HG03064 (cell line): ENCODE measurements around the gene KCNK18.
"Not testable (repeated sequence)": the region's sequence is repeated elsewhere in the genome, so short reads cannot be mapped to it uniquely, and the experiment has no call there.

ENCODE experiments used
- ATAC-seq: cut with Tn5 transposase; IDR thresholded peaks from one replicate; pipeline ENCODE4 v1.9.1; 2021; ENCODE audit warnings: low read depth; ENCODE audit not compliant: unreplicated experiment

Gene KCNK18

GRCh38 chr10:117169480-117169879, 27.8 kb upstream of the KCNK18 start:
- ATAC-seq = no peak

DNA sequence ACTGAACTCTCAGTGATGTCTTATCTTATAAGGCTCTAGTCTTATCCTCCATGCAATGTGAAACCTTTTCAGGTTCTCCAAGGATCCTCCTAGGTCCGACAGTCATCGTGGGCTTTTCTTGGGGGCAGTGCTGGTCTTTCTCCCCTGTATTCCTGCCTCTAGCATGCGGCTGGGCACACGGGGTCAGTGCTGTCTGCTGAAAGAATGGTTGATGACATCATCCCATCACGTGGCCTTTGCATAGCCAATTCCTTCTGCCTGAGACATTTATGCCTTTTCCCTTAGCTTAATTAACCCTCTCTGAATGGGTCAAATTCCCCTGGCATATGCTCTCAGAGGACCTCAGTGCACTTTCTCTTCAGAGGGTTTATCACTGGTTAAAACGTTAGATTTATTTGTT, 27.0 kb upstream of the KCNK18 start:
- ATAC-seq = no peak

- ATAC-seq = peak; percentile 78
Observed at GRCh38 chr10:117174439-117175214, 22.7 kb upstream of the KCNK18 start.

DNA sequence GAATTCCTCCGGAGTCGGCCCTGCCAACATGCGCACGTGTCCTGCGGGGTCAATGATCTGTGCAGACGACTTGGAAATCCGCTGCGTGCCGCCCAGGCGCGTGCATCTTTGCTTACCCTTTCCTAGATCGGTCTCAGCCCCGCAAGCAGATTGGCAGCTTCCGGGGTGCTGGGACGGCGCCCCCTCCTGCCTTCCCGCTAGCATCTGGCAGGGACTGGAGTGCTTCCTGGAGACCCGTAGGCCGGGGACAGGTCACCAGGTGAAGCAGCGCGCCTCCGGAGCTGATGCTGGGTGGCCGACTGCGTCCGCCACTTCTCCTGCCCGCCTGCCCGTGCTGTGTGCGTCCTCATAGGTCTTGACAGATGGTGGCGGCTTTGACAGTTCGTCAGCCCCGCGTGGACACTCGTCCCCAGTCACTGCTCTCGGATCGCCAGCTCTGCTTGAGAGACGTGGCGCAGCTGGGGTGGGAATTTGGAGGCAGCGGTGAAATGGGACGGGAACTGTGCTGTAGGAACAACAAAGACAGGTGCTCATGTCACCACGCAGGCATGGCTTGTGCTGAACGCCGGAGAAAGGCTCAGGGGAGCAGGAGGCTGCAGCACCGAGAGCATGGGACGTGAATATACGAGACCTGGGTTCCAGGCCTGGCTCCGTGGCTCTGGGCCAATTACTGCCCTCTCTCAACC, 21.9 kb upstream of the KCNK18 start:
- peak; percentile 41 for ATAC-seq

DNA sequence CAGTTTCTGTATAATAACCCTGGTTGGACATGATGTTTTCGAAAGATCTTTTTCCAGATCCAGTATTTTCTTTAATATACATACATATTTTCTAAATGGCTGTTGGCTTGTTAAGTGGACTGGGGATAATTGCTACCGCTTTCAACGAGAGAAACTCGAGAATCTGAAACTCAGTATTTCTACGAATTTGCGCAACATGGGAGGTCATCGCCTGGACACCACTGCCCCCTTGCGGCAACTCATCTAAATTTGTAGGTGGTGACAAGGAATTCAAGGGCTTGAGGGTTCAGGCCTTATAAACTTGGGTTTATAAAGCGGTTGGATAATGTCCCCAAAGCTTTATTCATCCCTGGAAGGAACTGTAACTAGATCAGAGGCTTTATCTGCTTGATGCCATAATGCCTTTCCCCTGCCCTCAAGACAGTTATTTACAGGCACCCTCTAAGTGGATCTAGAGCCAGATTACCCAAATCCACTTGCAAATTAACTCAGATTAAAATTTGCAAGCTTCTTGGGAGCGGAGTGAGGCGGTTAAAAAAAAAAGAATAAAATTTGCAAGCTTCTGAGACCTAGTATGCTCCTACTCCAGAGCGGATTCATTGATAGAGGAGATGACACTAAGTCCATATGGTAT, 21.3 kb upstream of the KCNK18 start:
- peak; percentile 44 for ATAC-seq

- no peak for ATAC-seq
Observed at GRCh38 chr10:117178190-117178589, 19.1 kb upstream of the KCNK18 start.

DNA sequence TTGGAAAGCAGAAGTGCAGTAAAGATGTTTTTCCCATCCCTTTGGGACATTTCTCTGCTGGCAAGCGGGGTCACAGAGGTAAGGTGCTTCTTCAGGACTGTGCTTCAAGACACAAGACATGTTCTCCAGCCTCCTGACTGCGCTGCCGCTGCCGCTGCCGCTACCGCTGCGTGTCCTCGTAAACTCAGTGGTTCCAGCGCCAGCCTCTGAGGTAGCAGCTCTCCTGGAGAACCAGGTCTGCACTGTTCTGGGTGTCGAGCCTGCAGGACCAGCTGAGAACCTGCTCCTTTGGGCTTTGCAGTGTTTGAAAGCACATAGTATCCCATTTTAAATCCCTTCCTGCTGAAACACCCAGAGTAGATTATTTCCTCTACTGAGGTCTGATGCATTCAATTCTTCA, 13.0 kb upstream of the KCNK18 start:
- ATAC-seq = no peak

DNA sequence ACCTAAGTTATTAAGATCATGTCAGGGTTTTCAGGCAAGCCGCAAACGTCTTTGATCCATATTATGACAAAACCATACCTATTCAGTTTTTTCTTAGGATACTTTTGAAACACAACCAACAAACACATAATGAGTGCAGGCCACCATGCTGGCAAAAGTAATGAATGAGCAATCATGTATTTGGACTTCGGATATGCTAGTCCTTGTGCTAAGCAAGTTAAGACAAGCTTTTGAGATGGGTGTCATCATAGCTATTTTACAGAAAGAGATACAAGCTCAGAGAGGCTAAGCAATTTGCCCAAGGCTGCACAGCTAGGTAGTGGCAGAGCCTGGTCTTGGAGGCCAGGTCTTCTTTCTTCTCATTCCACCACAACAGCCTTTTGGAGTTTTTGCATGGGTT, 12.5 kb upstream of the KCNK18 start:
- ATAC-seq = no peak

GRCh38 chr10:117185817-117186216, 11.5 kb upstream of the KCNK18 start:
- ATAC-seq = not testable (repeated sequence)

GRCh38 chr10:117186832-117187615, 10.3 kb upstream of the KCNK18 start:
- ATAC-seq = no peak

DNA sequence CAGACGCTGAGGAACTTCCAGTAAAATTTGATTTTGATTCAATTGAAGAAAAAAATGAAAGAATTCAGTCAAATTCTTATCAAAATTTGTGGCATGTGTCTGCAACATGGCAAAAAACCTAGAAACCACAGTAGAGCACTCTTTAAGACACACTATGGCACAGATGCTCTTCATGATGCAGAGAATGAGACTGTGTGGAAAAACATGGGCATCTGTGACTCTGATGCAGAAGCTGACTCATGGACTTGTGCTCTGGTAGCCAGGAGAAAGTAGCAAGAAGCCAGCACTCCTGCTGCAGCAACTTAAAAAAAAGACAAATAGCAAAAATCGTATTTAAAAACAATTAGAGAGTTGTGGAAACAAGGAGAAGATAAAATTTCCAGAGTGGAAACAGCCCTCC, 8.9 kb upstream of the KCNK18 start:
- ATAC-seq = no peak

DNA sequence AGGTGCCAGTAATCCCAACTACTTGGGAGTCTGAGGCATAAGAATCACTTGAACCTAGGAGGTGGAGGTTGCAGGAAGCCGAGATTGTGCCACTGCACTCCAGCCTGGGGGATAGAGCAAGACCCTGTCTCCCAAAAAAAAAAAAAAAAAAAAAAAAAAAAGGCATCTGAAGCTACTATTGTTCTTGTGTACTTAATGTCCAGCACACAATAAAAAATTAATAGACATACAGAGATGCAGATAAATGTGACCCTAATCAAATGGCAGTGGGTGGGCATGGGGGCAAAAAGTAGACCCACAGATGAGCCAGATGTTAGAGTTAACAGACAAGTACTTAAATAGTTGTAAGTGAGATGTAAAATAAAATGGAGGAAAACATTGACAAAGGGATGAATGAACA, 7.7 kb upstream of the KCNK18 start:
- ATAC-seq = no peak

DNA sequence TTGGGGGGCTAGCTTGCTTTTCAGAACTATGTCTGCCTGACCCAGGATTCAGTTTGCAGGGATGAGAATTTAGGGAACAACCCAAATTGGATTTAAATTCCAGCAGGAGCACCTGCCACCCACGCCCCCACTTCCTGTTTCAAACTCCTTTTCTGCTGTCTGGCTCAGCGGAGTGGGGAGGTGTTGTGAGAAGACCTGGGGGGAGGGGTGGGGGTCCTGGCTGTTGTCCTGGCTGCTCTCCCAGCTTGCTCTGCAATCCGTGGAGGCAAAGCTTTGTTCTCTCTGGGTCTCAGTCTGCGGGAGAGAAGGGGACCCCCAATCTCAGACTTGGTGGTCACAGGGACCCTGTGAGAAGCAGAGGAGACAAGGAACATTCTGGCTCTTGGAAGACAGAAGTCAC, 799 bp downstream of the KCNK18 start:
- no peak for ATAC-seq

DNA sequence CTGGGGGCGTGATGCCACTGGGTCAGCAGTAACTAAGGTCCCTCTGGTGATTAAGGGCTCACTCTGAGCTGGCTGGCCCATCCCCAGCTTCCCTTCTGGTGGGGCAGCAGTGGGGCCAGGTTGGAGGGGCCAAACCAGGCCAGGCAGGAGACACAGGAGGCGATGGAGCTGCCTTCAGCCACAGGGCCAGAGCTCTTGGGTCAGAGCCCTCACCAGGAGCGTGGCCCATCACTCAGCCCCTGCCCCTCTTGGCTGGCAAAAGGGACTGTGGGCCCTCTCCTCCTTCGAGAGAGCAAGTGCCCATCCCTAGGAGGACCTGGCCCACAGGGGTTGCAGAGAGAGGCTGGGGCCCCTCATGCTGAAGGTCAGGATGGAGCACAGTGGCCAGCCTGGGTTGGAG, 4.5 kb downstream of the KCNK18 start:
- ATAC-seq = no peak

DNA sequence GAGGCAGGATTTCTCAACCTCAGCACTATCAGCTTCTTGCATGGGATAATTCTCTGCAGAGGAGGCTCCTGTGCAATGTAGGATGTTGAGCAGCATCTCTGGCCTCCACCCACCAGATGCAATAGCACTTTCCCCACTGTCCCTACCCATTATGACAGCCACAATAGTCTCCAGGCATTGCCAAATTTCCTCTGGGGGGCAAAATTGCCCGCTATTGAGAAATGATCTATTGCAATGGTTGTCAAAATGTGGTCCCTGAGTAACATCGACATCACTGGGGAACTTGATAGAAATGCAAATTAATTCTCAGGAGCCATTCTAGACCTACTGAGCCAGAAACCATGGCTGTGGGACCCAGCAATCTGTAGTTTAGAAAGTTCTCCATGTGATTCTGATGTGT, 7.0 kb downstream of the KCNK18 start:
- ATAC-seq = no peak

- ATAC-seq = no peak
Observed at GRCh38 chr10:117212176-117212575, 14.9 kb downstream of the KCNK18 start.

- no peak for ATAC-seq
Observed at GRCh38 chr10:117214401-117214800, 17.1 kb downstream of the KCNK18 start.

DNA sequence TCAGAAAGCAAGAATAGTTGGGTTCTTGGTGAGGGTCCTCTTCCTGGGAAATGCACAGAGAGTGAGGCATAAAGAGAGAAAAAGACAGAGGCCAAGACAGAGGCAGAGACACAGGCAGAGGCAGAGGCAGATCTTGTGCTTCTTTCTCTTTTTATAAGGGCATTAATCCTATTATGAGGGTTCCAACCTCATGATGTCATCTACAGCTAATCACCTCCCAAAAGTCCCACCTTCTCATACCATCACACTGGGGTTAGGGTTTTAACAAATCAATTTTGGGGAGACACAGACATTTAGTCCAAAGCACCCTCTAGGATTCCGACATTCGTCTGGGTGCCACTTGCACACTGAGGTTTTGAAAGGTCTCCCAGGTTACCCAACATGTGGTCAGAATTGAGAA, 17.8 kb downstream of the KCNK18 start:
- no peak for ATAC-seq

GRCh38 chr10:117216028-117216427, 18.7 kb downstream of the KCNK18 start:
- ATAC-seq = no peak

GRCh38 chr10:117216611-117217195, 19.4 kb downstream of the KCNK18 start:
- ATAC-seq = peak; percentile 83
